Mesothelial cell of epicardium (in vitro differentiated cells): ENCODE data around the gene PAF1. TPM values are rescaled to one million over a fixed set of nuclear protein-coding genes. Genes with fewer than 3 reads are reported as not detected.
A peak's percentile ranks its signal among the peaks of the same experiment; 100 is the strongest.

Experiments used
- DNase-seq, 2 experiments: peaks; one replicate each; pipeline ENCODE4 v3.0.0; 2021; ENCODE audit warnings: low spot score in 2 of 2; ENCODE audit not compliant: unreplicated experiment in 2 of 2
- H3K27ac Mint-ChIP-seq: 2 replicates; pipeline ENCODE4 v1.8.0; 2021; ENCODE audit warnings: mixed read lengths
- H3K27me3 Mint-ChIP-seq: 2 replicates; pipeline ENCODE4 v1.8.0; 2021; ENCODE audit warnings: low read depth, mixed read lengths
- H3K36me3 Mint-ChIP-seq: 2 replicates; pipeline ENCODE4 v1.8.0; 2021; ENCODE audit warnings: mixed read lengths
- H3K4me1 Mint-ChIP-seq: 2 replicates; pipeline ENCODE4 v1.8.0; 2021; ENCODE audit warnings: mixed read lengths
- H3K4me3 Mint-ChIP-seq: 2 replicates; pipeline ENCODE4 v1.8.0; 2021; ENCODE audit warnings: mild to moderate bottlenecking, moderate library complexity, mixed read lengths
- H3K9me3 Mint-ChIP-seq: 2 replicates; pipeline ENCODE4 v1.8.0; 2021; ENCODE audit warnings: mixed read lengths
- CTCF ChIP-seq: fragments of 200-600 bp; sonication (generic); IDR thresholded peaks from one replicate; pipeline ENCODE4 v1.5.0; 2021; ENCODE audit warnings: antibody characterized with exemption; ENCODE audit not compliant: unreplicated experiment
- total RNA-seq: library from RNA; stranded (reverse); gene quantifications from 3 replicates; pipeline ENCODE4 v1.2.1, GENCODE V29; 2021

Gene PAF1
- total RNA-seq, 1 donor from 2014 or later, result 41.4 TPM

GRCh38 chr19:39398297-39398864, 7.5 kb upstream of the PAF1 start:
- H3K27me3 Mint-ChIP-seq, result no peaks in the 10 kb centered on the region
- no peak for TF ChIP-seq CTCF
- DNase-seq, result no peak
- peaks cover 10% of the 10 kb centered on the region for H3K4me1 Mint-ChIP-seq
- H3K9me3 Mint-ChIP-seq, result no peaks in the 10 kb centered on the region
- H3K4me3 Mint-ChIP-seq, result no peak overlapping the region
- peaks cover 13% of the 10 kb centered on the region for H3K36me3 Mint-ChIP-seq
- H3K27ac Mint-ChIP-seq, result peak overlapping the region; percentile 78

GRCh38 chr19:39397360-39398296, 6.7 kb upstream of the PAF1 start:
- H3K9me3 Mint-ChIP-seq, result no peaks in the 10 kb centered on the region
- peak; percentile 79 to 89 for DNase-seq

GRCh38 chr19:39390451-39390750, 505 bp downstream of the PAF1 start:
- DNase-seq, result no peak
- Mint-ChIP-seq H3K9me3 (no peaks in the 10 kb centered on the region), H3K27me3 (no peaks in the 10 kb centered on the region), H3K36me3 (peaks cover 19% of the 10 kb centered on the region), H3K4me3 (peak overlapping the region; percentile 90), H3K27ac (peak overlapping the region; percentile 99), H3K4me1 (peaks cover 18% of the 10 kb centered on the region)
- TF ChIP-seq CTCF, result no peak

More at GRCh38 chr19:39397360-39398296, 6.7 kb upstream of the PAF1 start:
- TF ChIP-seq CTCF, result peak; percentile 76
- Mint-ChIP-seq H3K4me3 (no peak overlapping the region), H3K36me3 (peaks cover 13% of the 10 kb centered on the region), H3K27me3 (no peaks in the 10 kb centered on the region), H3K27ac (peak overlapping the region; percentile 78), H3K4me1 (peaks cover 7% of the 10 kb centered on the region)

GRCh38 chr19:39389631-39390414, 1.1 kb downstream of the PAF1 start:
- TF ChIP-seq CTCF, result no peak
- Mint-ChIP-seq H3K9me3 (no peaks in the 10 kb centered on the region), H3K36me3 (peaks cover 19% of the 10 kb centered on the region), H3K27ac (peak overlapping the region; percentile 99), H3K4me1 (peaks cover 18% of the 10 kb centered on the region), H3K4me3 (peak overlapping the region; percentile 90), H3K27me3 (no peaks in the 10 kb centered on the region)
- DNase-seq, result no peak

- H3K36me3 Mint-ChIP-seq, result peaks cover 21% of the 10 kb centered on the region
- H3K4me1 Mint-ChIP-seq, result peaks cover 18% of the 10 kb centered on the region
- peak overlapping the region; percentile 44 for H3K4me3 Mint-ChIP-seq
- no peaks in the 10 kb centered on the region for H3K9me3 Mint-ChIP-seq
- no peak for DNase-seq
- peak overlapping the region; percentile 80 for H3K27ac Mint-ChIP-seq
- no peak for TF ChIP-seq CTCF
- H3K27me3 Mint-ChIP-seq, result no peaks in the 10 kb centered on the region
Observed at GRCh38 chr19:39388657-39389056, 2.2 kb downstream of the PAF1 start.
